H1 (cell line): ENCODE results near the gene CACNA1B. TPM values are rescaled to one million over a fixed set of nuclear protein-coding genes. Genes with fewer than 3 reads are reported as not detected.

ENCODE experiments used
- CTCF ChIA-PET: fragments of 300-600 bp; sonication (Branson Sonifier 250); formaldehyde crosslinking; loops from one replicate; lab custom pipeline; 2021; ENCODE audit not compliant: partially characterized antibody; lab: Charles Lee
- POLR2A ChIA-PET: fragments of 300-600 bp; sonication (Branson Sonifier 250); formaldehyde crosslinking; loops from one replicate; lab custom pipeline; 2021; ENCODE audit warnings: inconsistent platforms; ENCODE audit not compliant: partially characterized antibody; lab: Charles Lee
- DNase-seq, 2 experiments: peaks; one replicate each; pipeline versions ENCODE4 v3.0.0 to v3.0.0-alpha.2; 2010 to 2022; ENCODE audit warnings: low spot score in 2 of 2, low read depth in 1 of 2, mixed read lengths in 1 of 2
- FAIRE-seq: peaks from 2 replicates; lab custom pipeline; 2011; peaks lifted over from hg19 to GRCh38; lab: Jason Lieb, UNC
- H2AFZ ChIP-seq: 2 replicates; pipeline ENCODE4 v1.8.1; 2012; ENCODE audit warnings: low read length, inconsistent platforms
- H2AK5ac ChIP-seq: 2 replicates; pipeline ENCODE4 v1.6.1; 2013; ENCODE audit warnings: low read depth, low read length
- H2BK120ac ChIP-seq: replicated peaks from 2 replicates; pipeline ENCODE3; 2013; ENCODE audit warnings: low read depth, low read length, inconsistent platforms
- H2BK12ac ChIP-seq: 2 replicates; pipeline ENCODE4 v1.6.1; 2013; ENCODE audit warnings: low read depth, low read length
- H2BK15ac ChIP-seq: 2 replicates; pipeline ENCODE4 v1.6.1; 2013; ENCODE audit warnings: low read length
- H2BK20ac ChIP-seq: 2 replicates; pipeline ENCODE4 v1.6.1; 2013; ENCODE audit warnings: low read length
- H2BK5ac ChIP-seq: 2 replicates; pipeline ENCODE4 v1.6.1; 2013; ENCODE audit warnings: low read depth, low read length
- H3K14ac ChIP-seq: 2 replicates; pipeline ENCODE4 v1.6.1; 2013; ENCODE audit warnings: inconsistent platforms; ENCODE audit not compliant: insufficient read length
- H3K18ac ChIP-seq: 2 replicates; pipeline ENCODE4 v1.6.1; 2013; ENCODE audit warnings: low read length; ENCODE audit errors: extremely low read depth
- H3K23ac ChIP-seq: 2 replicates; pipeline ENCODE4 v1.6.1; 2013; ENCODE audit warnings: inconsistent platforms; ENCODE audit not compliant: insufficient read length
- H3K23me2 ChIP-seq: 2 replicates; pipeline ENCODE4 v1.6.1; 2013; ENCODE audit warnings: low read depth, low read length
- H3K27ac ChIP-seq: 2 replicates; pipeline ENCODE4 v1.6.1; 2011; ENCODE audit warnings: low read depth, low read length, inconsistent platforms
- H3K27me3 ChIP-seq, 4 experiments: replicated peaks in 1 of 4; 1 replicate in 1 of 4; 2 replicates in 3 of 4; pipeline versions ENCODE4 v1.6.1 to v1.8.1; 2011 to 2013; ENCODE audit warnings: low read length in 3 of 4, mild to moderate bottlenecking in 3 of 4, inconsistent platforms in 2 of 4, mixed read lengths in 2 of 4, moderate library complexity in 1 of 4; ENCODE audit not compliant: control insufficient read depth in 3 of 4, insufficient read depth in 3 of 4; ENCODE audit errors: extremely low read depth in 1 of 4
- H3K36me3 ChIP-seq, 4 experiments: 2 replicates each; pipeline versions ENCODE4 v1.6.1 to v1.8.1; 2011 to 2013; ENCODE audit warnings: mild to moderate bottlenecking in 4 of 4, low read length in 3 of 4, moderate library complexity in 2 of 4, control low read depth in 1 of 4, inconsistent platforms in 1 of 4; ENCODE audit not compliant: insufficient read depth in 4 of 4, control insufficient read depth in 2 of 4
- H3K4ac ChIP-seq: replicated peaks from 2 replicates; pipeline ENCODE3; 2013; ENCODE audit warnings: low read length, low read depth, mixed read lengths, inconsistent platforms; ENCODE audit not compliant: insufficient read length
- H3K4me1 ChIP-seq, 4 experiments: replicated peaks in 1 of 4; 1 replicate in 1 of 4; 2 replicates in 3 of 4; pipeline versions ENCODE4 v1.6.1 to v1.8.1; 2011 to 2013; ENCODE audit warnings: low read length in 3 of 4, inconsistent platforms in 2 of 4, mixed read lengths in 1 of 4; ENCODE audit not compliant: insufficient read depth in 4 of 4, control insufficient read depth in 3 of 4
- H3K4me2 ChIP-seq, 2 experiments: 2 replicates each; pipeline versions ENCODE4 v1.6.1 to v1.8.1; 2011 to 2013; ENCODE audit warnings: low read depth in 2 of 2, low read length in 2 of 2, control low read depth in 1 of 2, inconsistent platforms in 1 of 2, mild to moderate bottlenecking in 1 of 2; ENCODE audit not compliant: insufficient read depth in 1 of 2
- H3K4me3 ChIP-seq, 4 experiments: fragments of 200-600, 300-600 bp in 1 of 4; sonication (generic), shearing (Covaris generic), sonication (Bioruptor Twin) in 1 of 4; 2 replicates each; pipeline versions ENCODE4 v1.5.1 to v1.8.1; 2011 to 2016; ENCODE audit warnings: low read length in 4 of 4, low read depth in 3 of 4, control low read depth in 2 of 4, inconsistent platforms in 2 of 4, mild to moderate bottlenecking in 2 of 4, mixed read lengths in 1 of 4, moderate library complexity in 1 of 4; ENCODE audit not compliant: insufficient read depth in 2 of 4; ENCODE audit errors: extremely low read depth in 1 of 4
- H3K56ac ChIP-seq: replicated peaks from 2 replicates; pipeline ENCODE3; 2013; ENCODE audit warnings: low read depth, mild to moderate bottlenecking, mixed read lengths, low read length, inconsistent platforms; ENCODE audit not compliant: insufficient read length
- H3K79me1 ChIP-seq: 2 replicates; pipeline ENCODE4 v1.6.1; 2013; ENCODE audit warnings: low read depth, low read length, control low read depth
- H3K79me2 ChIP-seq, 2 experiments: 2 replicates each; pipeline versions ENCODE4 v1.6.1 to v1.8.1; 2012 to 2013; ENCODE audit warnings: low read length in 2 of 2, mild to moderate bottlenecking in 2 of 2, inconsistent platforms in 1 of 2; ENCODE audit not compliant: insufficient read depth in 2 of 2, control insufficient read depth in 1 of 2
- H3K9ac ChIP-seq, 4 experiments: replicated peaks in 1 of 4; 1 replicate in 1 of 4; 2 replicates in 3 of 4; pipeline versions ENCODE4 v1.6.1 to v1.8.1; 2011 to 2013; ENCODE audit warnings: low read depth in 3 of 4, low read length in 3 of 4, control low read depth in 2 of 4, mild to moderate bottlenecking in 2 of 4, moderate library complexity in 2 of 4, inconsistent platforms in 1 of 4; ENCODE audit errors: extremely low read depth in 1 of 4
- H3K9me3 ChIP-seq, 2 experiments: 2 replicates each; pipeline versions ENCODE4 v1.6.1 to v1.8.1; 2012 to 2013; ENCODE audit warnings: mild to moderate bottlenecking in 2 of 2, moderate library complexity in 2 of 2, control low read depth in 1 of 2, inconsistent platforms in 1 of 2, low read depth in 1 of 2, low read length in 1 of 2, mixed read lengths in 1 of 2; ENCODE audit not compliant: insufficient read depth in 2 of 2
- H4K20me1 ChIP-seq, 2 experiments: replicated peaks in 1 of 2; 2 replicates each; pipeline versions ENCODE3 to v1.8.1; 2011 to 2013; ENCODE audit warnings: inconsistent platforms in 2 of 2, low read length in 2 of 2, mild to moderate bottlenecking in 1 of 2; ENCODE audit not compliant: insufficient read depth in 2 of 2, control insufficient read depth in 1 of 2
- H4K5ac ChIP-seq: 2 replicates; pipeline ENCODE4 v1.6.1; 2013; ENCODE audit warnings: low read length, low read depth, mixed read lengths, inconsistent platforms; ENCODE audit not compliant: insufficient read length
- H4K8ac ChIP-seq: 2 replicates; pipeline ENCODE4 v1.8.0; 2013; ENCODE audit warnings: mild to moderate bottlenecking, moderate library complexity, low read length, inconsistent platforms; ENCODE audit not compliant: insufficient read depth; ENCODE audit errors: extremely low read depth
- H4K91ac ChIP-seq: replicated peaks from 2 replicates; pipeline ENCODE3; 2013; ENCODE audit warnings: low read length, mixed read lengths, inconsistent platforms; ENCODE audit not compliant: insufficient read length
- CEBPB ChIP-seq: IDR thresholded peaks from 2 replicates; pipeline ENCODE4 v1.6.1; 2012; ENCODE audit warnings: low read depth, low read length
- CHD2 ChIP-seq: IDR thresholded peaks from 2 replicates; pipeline ENCODE4 v1.6.1; 2012; ENCODE audit warnings: low read length, improper control_type of control experiment
- CREB1 ChIP-seq: IDR thresholded peaks from 2 replicates; pipeline ENCODE4 v1.6.1; 2012; ENCODE audit warnings: inconsistent platforms
- CTBP2 ChIP-seq: IDR thresholded peaks from 2 replicates; pipeline ENCODE4 v1.7.0; 2011; ENCODE audit warnings: borderline replicate concordance, mild to moderate bottlenecking, moderate library complexity, mixed read lengths, low read length; ENCODE audit not compliant: insufficient read depth, insufficient read length
- EZH2 ChIP-seq: fragments of 200-600 bp; sonication (generic); IDR thresholded peaks from 2 replicates; pipeline ENCODE4 v1.7.1; 2012; ENCODE audit warnings: low read depth, mild to moderate bottlenecking, moderate library complexity, low read length, inconsistent platforms; ENCODE audit not compliant: severe bottlenecking
- SIN3A ChIP-seq, 2 experiments: IDR thresholded peaks in 1 of 2; conservative IDR thresholded peaks in 1 of 2; 2 replicates each; pipeline ENCODE4 v1.6.1; 2011 to 2012; ENCODE audit warnings: low read length in 2 of 2, improper control_type of control experiment in 1 of 2, low read depth in 1 of 2, mild to moderate bottlenecking in 1 of 2
- SIRT6 ChIP-seq: IDR thresholded peaks from one replicate; pipeline ENCODE4 v1.7.1; 2012; ENCODE audit warnings: low read length, inconsistent platforms
- SIX5 ChIP-seq: IDR thresholded peaks from 2 replicates; pipeline ENCODE4 v1.6.1; 2011; ENCODE audit warnings: mild to moderate bottlenecking, low read depth, low read length
- WGBS, 2 experiments: shearing (Covaris generic) in 1 of 2; methylation state at CpG; one replicate each; pipeline versions ENCODE4 v1.1.6 to v1.1.7; 2013 to 2015; ENCODE audit warnings: low lambda C conversion rate in 2 of 2, mixed read lengths in 2 of 2, inconsistent platforms in 1 of 2, low coverage in 1 of 2, missing lambda C conversion rate in 1 of 2; ENCODE audit not compliant: insufficient replicate concordance in 2 of 2, insufficient coverage in 1 of 2, insufficient read length in 1 of 2; ENCODE audit errors: extremely low coverage in 1 of 2, missing lambda C conversion rate in 1 of 2; 5-methylcytosine and 5-hydroxymethylcytosine counted together
- polyA plus RNA-seq, 7 experiments: library from polyadenylated mRNA; depleted of rRNA in 3 of 7; stranded (reverse) in 5 of 7; unstranded in 2 of 7; fragments of >200 nt in 5 of 7; fragments of 200-250 nt in 2 of 7; gene quantifications; 1 replicate in 5 of 7; 2 replicates in 1 of 7; 4 replicates in 1 of 7; pipeline versions ENCODE4 v1.2.1 to v1.2.3, GENCODE V29; 2011 to 2013; ENCODE audit warnings: missing spikeins in 2 of 7, mixed read lengths in 2 of 7
- total RNA-seq: library from RNA; stranded (reverse); fragmentation: NEBNext Ultra II Directional; extraction: Animal tissue kit (Norgen Biotek cat#: 25700); gene quantifications from 2 replicates; pipeline ENCODE4 v1.2.1, GENCODE V29; 2021

Gene CACNA1B
- total and polyA plus RNA-seq, 2 of the 8 experiments (the other 6 are each of a cell fraction or from before 2014, with no cell fraction given), result 1.5 to 5.7 TPM

GRCh38 chr9:138117101-138117750 lies 239.6 kb downstream of the CACNA1B start:
- H3K4me1 ChIP-seq, result no peaks in the 10 kb centered on the region
- DNase-seq (no peak), FAIRE-seq (no peak)
- no peak for TF ChIP-seq CEBPB
- TF ChIP-seq CREB1, result no peak
- TF ChIP-seq SIX5, result no peak
- no peak for TF ChIP-seq CTBP2
- TF ChIP-seq CHD2, result no peak
- no peak for TF ChIP-seq EZH2
- TF ChIP-seq SIN3A (conservative IDR thresholded peaks at IDR 0.05 in 1 of 2, IDR thresholded peaks at IDR 0.05 in 1 of 2; ENCODE audit: low read depth in 1 of 2, low read length in 2 of 2), result no peak
- TF ChIP-seq SIRT6, result no peak

More at GRCh38 chr9:138117101-138117750, 239.6 kb downstream of the CACNA1B start:
- ChIA-PET POLR2A (interaction anchor here (1.1 kb wide), 1 partner anchor 16 kb away, joined by 3 read pairs; no protein-coding TSS in a partner anchor), CTCF (no interaction called here)
- no peak overlapping the region for H3K56ac ChIP-seq
- no peak overlapping the region for H4K91ac ChIP-seq
- H2BK15ac ChIP-seq, result no peak overlapping the region
- no peak overlapping the region for H3K18ac ChIP-seq
- H3K23ac ChIP-seq, result no peak overlapping the region
- H2AK5ac ChIP-seq, result no peak overlapping the region
- peaks cover 0 to 6% (median 0%) of the 10 kb centered on the region in 4 experiments; a peak in 1 of 8 replicates for H3K36me3 ChIP-seq
- H3K79me2 ChIP-seq, result no peaks in the 10 kb centered on the region
- no peak overlapping the region for H2AFZ ChIP-seq
- no peak overlapping the region for H4K8ac ChIP-seq
- H4K20me1 ChIP-seq, result no peaks in the 10 kb centered on the region
- no peak overlapping the region for H3K4ac ChIP-seq
- H2BK20ac ChIP-seq, result no peak overlapping the region
- no peak overlapping the region for H2BK120ac ChIP-seq
- no peak overlapping the region for H3K14ac ChIP-seq
- H3K27me3 ChIP-seq, result no peaks in the 10 kb centered on the region
- peaks cover 67 to 97% of the 10 kb centered on the region in 2 experiments for H3K9me3 ChIP-seq
- no peaks in the 10 kb centered on the region for H3K79me1 ChIP-seq
- H3K23me2 ChIP-seq, result no peaks in the 10 kb centered on the region
- no peak overlapping the region for H2BK12ac ChIP-seq
- H3K9ac ChIP-seq, result no peak overlapping the region
- H3K4me2 ChIP-seq, result no peak overlapping the region
- no peak overlapping the region for H3K4me3 ChIP-seq
- no peak overlapping the region for H4K5ac ChIP-seq
- no peak overlapping the region for H3K27ac ChIP-seq
- H2BK5ac ChIP-seq, result no peak overlapping the region
- 81% methylated on average over 13 of the region's 14 CpGs; no CpG with 5 or more reads in 1 of the 2 experiments for WGBS, 2 experiments
